ENCODE measurements around the gene MYO15A. TPM values are rescaled to one million over a fixed set of nuclear protein-coding genes. Genes with fewer than 3 reads are reported as not detected.

The MYO15A gene
- total RNA-seq, 4 donors from 2014 or later: 1.1 to 4.2 (median 1.2) TPM

GRCh38 chr17:18146259-18146658 is 37.7 kb downstream of the MYO15A start:
- in situ Hi-C loops (cut with MboI; ENCODE audit: low pct_ligation_motif_present in 1 of 4, low pct_unique_long_range_greater_than_20kb in 1 of 4, low sequenced_read_pairs in 3 of 4): loop anchor here in 1 of 4 donors (10.0 kb wide), 1 partner anchor 69 kb away; no protein-coding TSS in a partner anchor
- no peak for DNase-seq
- intact Hi-C loops (cut with DNase I; ENCODE audit: low total_unique reads): loop anchor here (10.0 kb wide), 1 partner anchor 59 kb away; no protein-coding TSS in a partner anchor
- TF ChIP-seq CTCF (IDR thresholded peaks at IDR 0.05): no peak
- TF ChIP-seq POLR2AphosphoS5 (IDR thresholded peaks at IDR 0.05): no peak
- TF ChIP-seq POLR2A (IDR thresholded peaks at IDR 0.05): no peak
- Histone ChIP-seq H3K4me1 (no peaks in the 10 kb centered on the region), H3K9me3 (no peaks in the 10 kb centered on the region), H3K36me3 (no peaks in the 10 kb centered on the region), H3K27me3 (peaks cover 6% of the 10 kb centered on the region), H3K27ac (no peak overlapping the region), H3K4me3 (no peak overlapping the region)
- WGBS, 2 donors (ENCODE audit: low coverage in 1 of 2): 98% methylated on average over 2 of the region's 2 CpGs; no CpG with 5 or more reads in 1 of the 2 donors

- no peak for DNase-seq
- in situ Hi-C loops (cut with MboI; ENCODE audit: low pct_ligation_motif_present in 1 of 4, low pct_unique_long_range_greater_than_20kb in 1 of 4, low sequenced_read_pairs in 3 of 4) (loop anchor here in 1 of 4 donors (10.0 kb wide), 1 partner anchor 68 kb away; no protein-coding TSS in a partner anchor), intact Hi-C loops (cut with DNase I; ENCODE audit: low total_unique reads) (loop anchor here (10.0 kb wide), 1 partner anchor 58 kb away; no protein-coding TSS in a partner anchor)
- H3K36me3 ChIP-seq: no peaks in the 10 kb centered on the region
- H3K27ac ChIP-seq: no peak overlapping the region
- peaks cover 6% of the 10 kb centered on the region for H3K27me3 ChIP-seq
- WGBS, 2 donors (ENCODE audit: low coverage in 1 of 2): 69 to 80% methylated on average over 2 to 3 of the region's 3 CpGs
- TF ChIP-seq POLR2AphosphoS5 (IDR thresholded peaks at IDR 0.05): no peak
- no peak for TF ChIP-seq CTCF (IDR thresholded peaks at IDR 0.05)
- TF ChIP-seq POLR2A (IDR thresholded peaks at IDR 0.05): no peak
- TF ChIP-seq EP300 (IDR thresholded peaks at IDR 0.05; ENCODE audit: low read depth): no peak
- no peaks in the 10 kb centered on the region for H3K9me3 ChIP-seq
- H3K4me1 ChIP-seq: no peaks in the 10 kb centered on the region
- H3K4me3 ChIP-seq: no peak overlapping the region
These were observed 38.4 kb downstream of the MYO15A start for GRCh38 chr17:18146980-18147379.

GRCh38 chr17:18148586-18148985 is 40.0 kb downstream of the MYO15A start:
- DNase-seq: no peak
- Histone ChIP-seq H3K27ac (no peak overlapping the region), H3K4me1 (peaks cover 0 to 10% (median 5%) of the 10 kb centered on the region in 4 donors), H3K36me3 (no peaks in the 10 kb centered on the region), H3K27me3 (peaks cover 2% of the 10 kb centered on the region), H3K9me3 (no peaks in the 10 kb centered on the region), H3K4me3 (no peak overlapping the region)
- WGBS, 2 donors (ENCODE audit: low coverage in 1 of 2): 82% methylated on average over 7 of the region's 7 CpGs; no CpG with 5 or more reads in 1 of the 2 donors
- in situ Hi-C loops (cut with MboI; ENCODE audit: low pct_ligation_motif_present in 1 of 4, low pct_unique_long_range_greater_than_20kb in 1 of 4, low sequenced_read_pairs in 3 of 4): loop anchor here in 1 of 4 donors (10.0 kb wide), 1 partner anchor 66 kb away; no protein-coding TSS in a partner anchor
- intact Hi-C loops (cut with DNase I; ENCODE audit: low total_unique reads): loop anchor here (10.0 kb wide), 1 partner anchor 56 kb away; no protein-coding TSS in a partner anchor
- TF ChIP-seq POLR2A (IDR thresholded peaks at IDR 0.05): no peak
- no peak for TF ChIP-seq POLR2AphosphoS5 (IDR thresholded peaks at IDR 0.05)
- no peak for TF ChIP-seq EP300 (IDR thresholded peaks at IDR 0.05; ENCODE audit: low read depth)
- no peak for TF ChIP-seq CTCF (IDR thresholded peaks at IDR 0.05)

GRCh38 chr17:18151290-18151689 is 42.7 kb downstream of the MYO15A start:
- H3K27ac ChIP-seq: no peak overlapping the region
- in situ Hi-C loops (cut with MboI; ENCODE audit: low pct_ligation_motif_present in 1 of 4, low pct_unique_long_range_greater_than_20kb in 1 of 4, low sequenced_read_pairs in 3 of 4) (no loop called here), intact Hi-C loops (cut with DNase I; ENCODE audit: low total_unique reads) (no loop called here)
- no peaks in the 10 kb centered on the region for H3K36me3 ChIP-seq
- 92% methylated on average over 9 of the region's 9 CpGs; no CpG with 5 or more reads in 1 of the 2 donors for WGBS, 2 donors (ENCODE audit: low coverage in 1 of 2)
- H3K4me1 ChIP-seq: peaks cover 4 to 10% (median 5%) of the 10 kb centered on the region in 4 donors
- TF ChIP-seq POLR2A (IDR thresholded peaks at IDR 0.05): no peak
- TF ChIP-seq CTCF (IDR thresholded peaks at IDR 0.05): no peak
- no peak for TF ChIP-seq EP300 (IDR thresholded peaks at IDR 0.05; ENCODE audit: low read depth)
- no peak for TF ChIP-seq POLR2AphosphoS5 (IDR thresholded peaks at IDR 0.05)
- H3K27me3 ChIP-seq: no peaks in the 10 kb centered on the region
- no peak for DNase-seq
- no peaks in the 10 kb centered on the region for H3K9me3 ChIP-seq
- no peak overlapping the region for H3K4me3 ChIP-seq
